Measurements from ENCODE around the gene ABHD18. TPM values are rescaled to one million over a fixed set of nuclear protein-coding genes. Genes with fewer than 3 reads are reported as not detected.

Gene ABHD18
- total RNA-seq = 3.6 and 5.1 TPM in 2 replicates

DNA sequence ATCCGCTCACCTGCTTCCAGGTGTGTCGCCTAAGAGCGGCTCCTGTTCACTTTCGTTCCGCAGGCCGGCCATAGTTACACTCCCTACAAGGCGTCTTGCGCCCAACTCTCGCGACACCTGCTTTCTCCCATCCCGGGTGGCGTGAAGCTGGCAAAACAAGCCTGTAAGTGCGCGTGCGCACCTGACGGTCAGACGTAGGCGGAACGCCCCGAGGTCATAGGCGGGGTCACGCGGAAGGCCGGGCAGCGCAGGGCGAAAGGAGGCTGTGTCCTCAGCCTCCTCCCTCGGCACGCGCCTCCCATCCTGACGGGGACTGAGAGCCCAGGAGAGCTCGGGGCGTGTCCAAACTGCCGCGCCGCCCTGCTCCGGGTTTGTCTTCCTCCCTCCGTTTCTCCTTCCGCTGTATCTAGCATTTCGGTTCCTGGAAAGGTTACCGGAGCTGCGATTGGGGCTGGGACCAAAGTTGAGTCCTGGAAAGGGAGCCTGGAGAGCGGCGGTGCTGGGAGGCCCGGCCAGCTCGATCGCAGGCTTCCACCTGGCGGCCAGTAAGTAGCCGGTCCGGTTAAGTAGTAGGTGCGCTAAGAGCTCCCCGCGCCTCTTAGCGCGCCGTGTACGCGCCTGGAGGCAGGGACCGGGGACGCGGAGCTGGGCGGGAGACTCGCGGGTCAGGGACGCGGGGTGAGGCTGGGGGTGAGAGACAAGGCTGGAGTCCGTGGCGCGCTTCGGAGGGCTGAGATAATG is at the start of gene ABHD18, which contains the start of gene MFSD8:
Gene ABHD18 (plus strand): TSS at position 345 of the 741 bp plus-strand sequence. CDS start 17,550 bp downstream, outside the sequence.
Gene MFSD8 (minus strand): TSS at position 112 of the 741 bp plus-strand sequence. CDS start 40 bp downstream, at position 72.

GRCh38 chr4:128060699-128061565 is 95.7 kb downstream of the ABHD18 start, which contains the start of gene LARP1B:
Gene LARP1B (plus strand): TSS chr4:128061312. CDS start chr4:128074952, 13,640 bp downstream.

Other genes with a start within 250 kb of the ABHD18 start
- gene SLC25A31, start 235.0 kb upstream of the ABHD18 start, total RNA-seq = not detected in 2 replicates
- gene HSPA4L, start 183.1 kb upstream of the ABHD18 start, total RNA-seq = 6.5 and 7.0 TPM in 2 replicates
- gene PLK4, start 84.5 kb upstream of the ABHD18 start, total RNA-seq = 7.0 and 15.7 TPM in 2 replicates
- 15.1 and 17.0 TPM in 2 replicates for gene MFSD8, start 233 bp upstream of the ABHD18 start, total RNA-seq
- 20.9 and 21.4 TPM in 2 replicates for gene LARP1B, start 95.9 kb downstream of the ABHD18 start, total RNA-seq

Data from aortic smooth muscle cell (primary cell).